Upper lobe of left lung (tissue), 4 donors: ENCODE measurements around the gene PTN.
"Not testable (repeated sequence)": the region's sequence is repeated elsewhere in the genome, so short reads cannot be mapped to it uniquely, and the experiment has no call there.

ENCODE experiments used
- POLR2A ChIP-seq, 4 donors: fragments of 450-650 bp; IDR thresholded peaks; one replicate each; pipeline ENCODE4 v1.5.1; 2016 to 2017; ENCODE audit warnings: antibody characterized with exemption in 4 of 4, mild to moderate bottlenecking in 2 of 4
- TF ChIP-seq, protein P1 (sequence below), 6 experiments: fragments of 450-650 bp in 4 of 6; fragments of 200-600 bp in 2 of 6; sonication (generic) in 2 of 6; IDR thresholded peaks; one replicate each; pipeline ENCODE4 v1.5.1; 2016 to 2019; ENCODE audit warnings: antibody characterized with exemption in 6 of 6

DNA sequence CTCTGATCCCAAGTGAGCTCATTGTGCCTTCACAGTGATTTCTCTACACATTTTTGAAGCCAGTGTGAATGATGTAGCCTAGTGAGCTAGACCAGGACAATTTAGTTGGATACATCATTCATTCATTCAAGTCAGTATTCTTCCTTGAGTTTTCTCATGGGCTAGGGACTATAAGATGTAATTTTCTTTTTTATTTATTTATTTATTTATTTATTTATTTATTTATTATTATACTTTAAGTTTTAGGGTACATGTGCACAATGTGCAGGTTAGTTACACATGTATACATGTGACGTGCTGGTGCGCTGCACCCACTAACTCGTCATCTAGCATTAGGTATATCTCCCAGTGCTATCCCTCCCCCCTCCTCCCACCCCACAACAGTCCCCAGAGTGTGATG lies 104.3 kb downstream of the PTN start:
- TF ChIP-seq, protein P1, sequence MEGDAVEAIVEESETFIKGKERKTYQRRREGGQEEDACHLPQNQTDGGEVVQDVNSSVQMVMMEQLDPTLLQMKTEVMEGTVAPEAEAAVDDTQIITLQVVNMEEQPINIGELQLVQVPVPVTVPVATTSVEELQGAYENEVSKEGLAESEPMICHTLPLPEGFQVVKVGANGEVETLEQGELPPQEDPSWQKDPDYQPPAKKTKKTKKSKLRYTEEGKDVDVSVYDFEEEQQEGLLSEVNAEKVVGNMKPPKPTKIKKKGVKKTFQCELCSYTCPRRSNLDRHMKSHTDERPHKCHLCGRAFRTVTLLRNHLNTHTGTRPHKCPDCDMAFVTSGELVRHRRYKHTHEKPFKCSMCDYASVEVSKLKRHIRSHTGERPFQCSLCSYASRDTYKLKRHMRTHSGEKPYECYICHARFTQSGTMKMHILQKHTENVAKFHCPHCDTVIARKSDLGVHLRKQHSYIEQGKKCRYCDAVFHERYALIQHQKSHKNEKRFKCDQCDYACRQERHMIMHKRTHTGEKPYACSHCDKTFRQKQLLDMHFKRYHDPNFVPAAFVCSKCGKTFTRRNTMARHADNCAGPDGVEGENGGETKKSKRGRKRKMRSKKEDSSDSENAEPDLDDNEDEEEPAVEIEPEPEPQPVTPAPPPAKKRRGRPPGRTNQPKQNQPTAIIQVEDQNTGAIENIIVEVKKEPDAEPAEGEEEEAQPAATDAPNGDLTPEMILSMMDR (IDR thresholded peaks at IDR 0.05): not testable (repeated sequence)
- not testable (repeated sequence) for TF ChIP-seq POLR2A (IDR thresholded peaks at IDR 0.05)
